ENCODE data around the gene SHF.

Gene SHF

DNA sequence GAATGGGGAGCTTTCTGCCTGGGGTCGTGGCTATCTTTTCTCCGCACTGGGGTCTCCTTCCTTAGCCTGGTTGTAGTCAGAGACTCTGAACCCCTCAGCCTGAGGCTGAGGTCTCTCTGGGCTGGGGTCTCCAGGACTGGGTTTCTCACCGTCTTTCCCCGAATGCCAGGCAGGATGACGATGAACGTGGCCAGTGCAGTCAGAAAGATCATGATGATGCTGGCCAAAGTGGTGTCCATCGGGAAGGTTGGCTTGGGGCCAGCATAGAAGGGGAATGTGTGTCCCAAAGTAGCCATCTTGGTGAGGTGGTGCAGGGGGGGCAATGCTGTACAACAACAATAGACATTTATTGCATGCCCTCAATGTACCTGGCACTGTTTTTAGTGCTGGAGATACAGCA, 65.0 kb downstream of the SHF start:
- DNase-seq: no peak

DNA sequence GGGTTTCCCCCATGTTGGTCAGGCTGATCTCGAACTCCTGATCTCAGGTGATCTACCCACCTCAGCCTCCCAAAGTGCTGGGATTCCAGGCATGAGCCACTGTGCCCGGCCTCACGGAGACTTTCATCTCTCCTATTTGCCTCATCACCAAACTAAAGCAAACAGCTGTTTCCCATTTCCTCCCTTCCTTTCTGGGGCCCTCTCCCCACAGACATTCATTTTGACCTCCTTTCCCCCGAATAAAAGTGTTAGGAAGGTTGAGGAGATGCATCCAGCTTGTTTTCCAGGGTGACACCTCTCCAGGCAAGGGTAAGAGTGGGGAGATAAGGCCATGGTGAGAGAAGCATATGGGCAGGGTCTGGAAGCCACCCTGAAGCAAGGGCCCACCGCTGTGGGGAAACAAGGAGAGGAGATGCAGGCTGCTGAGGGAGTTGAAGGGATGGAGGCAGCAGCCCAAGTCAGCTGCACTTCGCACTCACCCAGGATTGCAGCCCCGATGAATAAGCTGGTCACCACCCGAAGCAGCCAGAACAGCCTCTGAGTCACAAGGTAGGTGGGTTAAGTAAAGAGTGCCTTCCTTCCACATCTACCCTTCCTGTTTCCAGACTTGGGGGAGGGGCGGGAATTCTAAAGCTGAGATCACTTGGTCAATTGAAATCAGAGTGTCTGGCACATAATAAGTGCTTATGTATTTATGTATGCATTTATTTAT, 65.9 kb downstream of the SHF start:
- DNase-seq: no peak

DNA sequence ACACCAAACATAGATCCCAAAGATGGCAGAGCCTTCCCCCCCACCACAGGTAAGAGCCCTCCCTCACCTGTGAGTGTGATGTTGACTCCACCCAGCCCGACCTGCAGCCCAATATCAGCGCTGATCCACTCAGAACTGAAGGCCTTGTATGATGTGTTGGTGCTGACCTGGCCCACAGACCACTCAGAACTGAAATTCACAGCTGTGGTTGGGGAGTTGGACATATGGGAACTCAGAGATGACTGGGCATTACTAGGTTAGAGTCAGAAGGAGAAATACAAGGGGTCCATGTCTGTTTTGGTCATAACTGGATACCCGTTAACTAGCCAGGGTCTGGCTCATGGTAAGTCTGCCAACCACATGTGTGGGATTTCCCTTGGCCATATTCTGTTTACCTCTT, 66.7 kb downstream of the SHF start:
- DNase-seq: no peak

DNA sequence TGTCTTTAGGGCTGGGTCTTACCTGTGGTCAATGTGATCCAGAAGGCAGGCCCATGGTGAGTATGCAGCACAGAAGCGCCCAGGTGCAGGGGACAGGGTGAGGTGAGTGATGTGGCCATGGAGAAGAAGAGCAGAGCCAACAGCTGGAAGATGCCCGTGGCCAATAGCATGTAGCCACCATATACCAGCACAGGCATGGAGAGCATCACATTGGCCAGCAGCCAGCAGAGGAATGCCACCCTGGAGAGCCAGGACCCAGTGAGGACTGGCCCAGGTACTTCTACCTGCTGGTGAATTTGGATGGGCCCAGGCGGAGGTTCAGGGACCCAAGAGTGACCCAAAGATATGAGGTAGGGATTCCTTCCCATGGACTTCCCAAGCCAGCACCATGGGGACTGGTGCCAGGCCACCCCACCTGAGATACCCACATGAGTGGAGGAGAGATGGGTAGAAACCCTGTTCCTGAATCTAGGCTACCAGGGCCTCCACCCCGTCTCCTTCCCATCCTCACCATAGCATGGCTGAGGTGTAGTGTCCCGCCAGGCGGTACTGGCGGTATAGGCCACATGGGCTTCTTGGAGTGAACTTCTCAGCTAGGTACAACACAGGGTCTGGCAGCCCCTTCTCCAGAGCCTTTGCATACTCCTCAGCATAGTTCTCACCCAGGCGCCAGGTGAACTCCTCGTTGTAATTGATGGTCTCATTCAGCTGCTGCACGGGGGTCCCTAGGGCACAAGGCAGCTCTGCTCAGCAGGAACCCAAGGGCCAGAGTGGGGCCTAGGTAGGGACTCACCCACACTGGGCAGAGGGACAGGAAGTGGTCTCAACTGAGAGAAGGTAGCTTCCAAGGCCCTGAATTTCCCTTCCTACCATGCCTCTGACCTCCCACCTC, 67.4 kb downstream of the SHF start:
- no peak for DNase-seq

DNA sequence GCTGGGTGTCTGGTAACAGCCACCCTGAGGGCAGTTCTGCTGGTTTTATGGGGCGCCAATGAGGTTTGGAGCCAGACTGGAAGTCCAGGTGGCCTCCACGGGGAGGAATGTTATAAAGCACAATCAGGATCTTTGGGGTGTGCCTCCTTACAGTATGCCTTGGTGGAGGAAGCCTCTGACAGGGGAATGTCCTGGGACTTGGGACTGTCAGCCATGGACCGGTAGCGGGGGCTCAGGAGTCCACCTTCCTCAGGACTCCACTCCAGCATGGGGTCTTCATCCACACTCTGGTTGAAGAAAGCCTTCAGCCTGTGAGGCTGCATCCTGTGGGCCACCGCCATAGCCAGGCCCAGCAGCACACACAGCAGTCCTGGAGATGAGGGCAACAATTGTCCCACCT, 68.8 kb downstream of the SHF start:
- no peak for DNase-seq

DNA sequence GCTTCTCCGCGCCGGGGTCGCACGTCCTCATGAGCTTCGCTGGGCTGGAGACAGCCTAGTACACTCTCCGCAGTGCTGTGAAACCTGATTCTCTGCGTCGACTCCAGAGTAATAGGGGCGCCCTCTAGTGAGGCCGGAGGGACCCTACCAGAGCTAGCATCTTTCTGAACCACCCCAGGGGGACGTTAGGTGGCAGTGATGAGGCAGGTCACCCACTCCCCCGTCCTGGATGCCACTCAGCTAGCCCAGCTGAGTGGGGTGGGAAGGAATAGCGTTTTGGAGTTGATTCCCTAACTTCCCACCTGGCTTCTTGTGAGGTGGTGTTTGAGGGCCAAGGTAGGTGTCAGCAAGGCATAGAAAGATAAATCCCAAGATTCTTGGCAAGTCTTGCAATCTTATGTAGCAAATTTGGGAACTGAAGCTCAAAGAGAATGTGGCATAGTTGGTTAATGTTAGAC, 69.6 kb downstream of the SHF start:
- DNase-seq: peak; percentile 78

DNA sequence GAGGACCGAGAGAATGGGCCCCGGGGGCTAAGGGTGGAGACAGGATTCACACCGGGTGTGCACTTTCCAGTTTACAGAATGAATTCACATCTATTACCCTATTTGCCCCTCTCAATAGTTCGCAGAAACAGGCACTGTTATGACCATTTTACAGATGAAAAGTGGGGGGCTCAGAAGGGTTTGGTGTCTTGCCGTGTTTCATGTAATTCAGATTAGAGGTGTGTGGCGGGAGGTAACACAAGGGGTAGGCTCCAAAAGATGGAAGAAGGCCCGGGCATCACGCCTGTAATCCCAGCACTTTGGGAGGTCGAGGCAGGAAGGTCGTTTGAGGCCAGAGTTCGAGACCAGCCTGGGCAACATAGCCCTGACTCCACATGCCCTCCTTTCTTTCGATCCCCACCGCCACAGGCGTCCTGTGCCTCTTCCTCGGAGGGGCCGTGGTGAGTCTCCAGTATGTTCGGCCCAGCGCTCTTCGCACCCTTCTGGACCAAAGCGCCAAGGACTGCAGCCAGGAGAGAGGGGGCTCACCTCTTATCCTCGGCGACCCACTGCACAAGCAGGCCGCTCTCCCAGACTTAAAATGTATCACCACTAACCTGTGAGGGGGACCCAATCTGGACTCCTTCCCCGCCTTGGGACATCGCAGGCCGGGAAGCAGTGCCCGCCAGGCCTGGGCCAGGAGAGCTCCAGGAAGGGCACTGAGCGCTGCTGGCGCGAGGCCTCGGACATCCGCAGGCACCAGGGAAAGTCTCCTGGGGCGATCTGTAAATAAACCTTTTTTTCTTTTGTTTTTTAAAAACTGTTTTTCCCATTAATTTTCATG, 70.2 kb downstream of the SHF start:
- DNase-seq: no peak

All from stimulated activated CD4-positive, alpha-beta T cell treated with anti-CD3 and anti-CD28 coated beads, Interleukin-12 subunit alpha, Interleukin-12 subunit beta, amount 100 ng/mL, for 4 hours (primary cell).